CD4-positive, alpha-beta T cell treated with Interleukin-17A for 4 hours (primary cell): ENCODE measurements around the gene TRIM5.

ENCODE experiments used
- DNase-seq: peaks from one replicate; pipeline ENCODE4 v3.0.0-alpha.2; 2020; ENCODE audit warnings: mixed read lengths

Gene TRIM5

DNA sequence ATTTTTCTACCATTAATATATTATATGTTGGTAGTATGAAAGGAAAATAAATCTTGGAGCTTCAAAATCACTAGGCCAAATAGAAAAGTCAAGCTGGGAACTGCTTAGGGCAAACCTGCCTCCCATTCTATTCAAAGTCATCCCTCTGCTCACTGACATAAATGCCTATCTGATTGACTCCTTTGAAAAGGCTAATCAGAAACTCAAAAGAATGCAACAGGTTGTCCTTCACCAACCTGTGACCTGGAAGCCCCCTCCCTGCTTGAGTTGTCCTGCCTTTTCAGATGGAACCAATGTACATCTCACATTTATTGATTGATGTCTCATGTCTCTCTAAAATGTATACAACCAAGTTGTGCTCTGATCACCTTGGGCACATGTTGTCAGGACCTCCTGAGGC lies 63.3 kb downstream of the TRIM5 start:
- no peak for DNase-seq

DNA sequence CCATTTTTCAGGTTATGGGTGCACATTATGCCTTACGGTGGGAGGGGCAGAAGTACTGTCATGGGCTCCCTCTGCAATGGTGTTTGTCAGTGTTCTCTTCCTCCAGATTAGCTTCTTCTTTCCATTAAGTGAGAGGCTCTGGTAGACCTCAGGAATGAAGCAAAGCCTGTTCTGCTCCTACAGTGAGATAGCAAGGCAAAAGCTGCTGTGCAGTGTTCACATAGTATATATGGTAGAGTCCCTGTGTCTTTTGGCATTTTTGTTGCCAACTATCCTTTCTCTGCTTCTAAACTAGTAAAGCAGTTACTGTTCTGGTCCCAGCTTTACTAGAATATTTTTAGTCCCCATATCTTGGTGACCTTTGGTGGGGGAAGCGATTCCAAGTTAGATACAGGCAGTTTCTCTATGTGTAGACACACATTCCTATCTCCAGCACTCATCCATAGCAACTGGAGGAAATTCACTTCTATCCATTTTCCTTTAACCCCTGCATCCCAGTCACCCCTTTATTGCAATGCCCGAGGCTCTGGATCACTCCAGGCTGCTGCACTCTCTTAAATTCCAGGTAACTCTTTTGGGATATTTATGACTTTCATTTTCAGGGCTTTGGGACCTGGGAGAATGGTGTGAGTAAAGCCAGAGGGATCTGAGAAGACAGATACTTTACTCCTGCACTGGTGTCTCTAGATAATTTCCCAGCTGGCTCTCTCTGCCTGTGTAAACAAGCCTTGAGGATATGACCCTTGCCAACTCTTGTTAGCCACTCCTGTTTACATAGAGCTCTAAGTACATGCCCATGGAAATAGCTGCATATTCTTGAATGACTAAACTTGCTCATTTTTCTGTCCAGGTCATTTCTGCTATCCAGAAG lies 64.0 kb downstream of the TRIM5 start:
- DNase-seq = no peak

DNA sequence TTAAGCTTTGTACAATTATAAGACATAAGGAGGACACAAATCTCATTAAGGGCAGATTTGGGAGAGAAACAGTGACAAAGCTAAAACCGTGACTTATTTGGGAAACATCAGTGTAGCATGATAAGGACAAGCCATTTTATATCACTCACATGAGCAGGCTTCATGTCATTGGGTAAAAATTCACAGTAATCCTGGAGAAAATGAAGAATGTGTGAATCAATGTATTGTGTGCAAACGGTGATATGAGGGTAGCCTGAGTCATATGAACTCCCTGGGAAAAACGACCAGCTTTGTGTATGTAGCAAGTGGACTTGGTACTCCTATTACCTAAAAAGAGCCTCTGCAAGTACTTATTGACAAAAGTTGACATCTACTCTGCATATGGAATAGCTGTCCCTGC lies 66.1 kb downstream of the TRIM5 start:
- no peak for DNase-seq
